ENCODE measurements around the gene MATN1. TPM values are rescaled to one million over a fixed set of nuclear protein-coding genes. Genes with fewer than 3 reads are reported as not detected.
A peak's percentile ranks its signal among the peaks of the same experiment; 100 is the strongest.

Gene MATN1
- total and polyA plus RNA-seq, 4 donors = 0.19 TPM; not detected in 3

- H3K27me3 ChIP-seq (ENCODE audit: control insufficient read depth in 4 of 4, insufficient read depth in 4 of 4, low read length in 3 of 4) = no peaks in the 10 kb centered on the region
- WGBS = 87% methylated on average over 9 of the region's 9 CpGs
- DNase-seq (ENCODE audit: low spot score) = no peak
- H3K27ac ChIP-seq (ENCODE audit: low read depth in 1 of 2, low read length in 2 of 2) = no peak overlapping the region
- H3K9me3 ChIP-seq (ENCODE audit: control insufficient read depth in 4 of 4, low read length in 3 of 4) = no peaks in the 10 kb centered on the region
- peaks cover 0 to 1% (median 0%) of the 10 kb centered on the region in 4 donors for H3K4me1 ChIP-seq (ENCODE audit: control insufficient read depth in 4 of 4, insufficient read depth in 4 of 4, low read length in 3 of 4)
- H3K9ac ChIP-seq (ENCODE audit: low read depth in 1 of 2, low read length in 2 of 2) = no peak overlapping the region
- TF ChIP-seq NR2F2 (IDR thresholded peaks at IDR 0.05) (no peak), GABPA (IDR thresholded peaks at IDR 0.05 in 1 of 2, conservative IDR thresholded peaks at IDR 0.05 in 1 of 2) (no peak)
- no peaks in the 10 kb centered on the region for H3K36me3 ChIP-seq (ENCODE audit: control insufficient read depth in 4 of 4, insufficient read depth in 3 of 4, low read depth in 1 of 4, low read length in 3 of 4)
- H3K4me3 ChIP-seq (ENCODE audit: low read depth in 1 of 3, low read length in 3 of 3) = no peak overlapping the region
These were observed 29.2 kb upstream of the MATN1 start for GRCh38 chr1:30752651-30752908.

- Histone ChIP-seq H3K9ac (ENCODE audit: low read depth in 1 of 2, low read length in 2 of 2) (no peak overlapping the region), H3K4me3 (ENCODE audit: low read depth in 1 of 3, low read length in 3 of 3) (no peak overlapping the region), H3K36me3 (ENCODE audit: control insufficient read depth in 4 of 4, insufficient read depth in 3 of 4, low read depth in 1 of 4, low read length in 3 of 4) (no peaks in the 10 kb centered on the region), H3K27me3 (ENCODE audit: control insufficient read depth in 4 of 4, insufficient read depth in 4 of 4, low read length in 3 of 4) (no peaks in the 10 kb centered on the region), H3K9me3 (ENCODE audit: control insufficient read depth in 4 of 4, low read length in 3 of 4) (no peaks in the 10 kb centered on the region), H3K27ac (ENCODE audit: low read depth in 1 of 2, low read length in 2 of 2) (no peak overlapping the region), H3K4me1 (ENCODE audit: control insufficient read depth in 4 of 4, insufficient read depth in 4 of 4, low read length in 3 of 4) (peaks cover 0 to 3% (median under 1%) of the 10 kb centered on the region in 4 donors)
- WGBS = 88% methylated on average over 8 of the region's 8 CpGs
- DNase-seq (ENCODE audit: low spot score) = no peak
- TF ChIP-seq RXRA (IDR thresholded peaks at IDR 0.05) = no peak
- TF ChIP-seq HNF4A (conservative IDR thresholded peaks at IDR 0.05) = no peak
- no peak for TF ChIP-seq CTCF (IDR thresholded peaks at IDR 0.05; ENCODE audit: low read depth, low read length, missing input control)
- TF ChIP-seq MAX (IDR thresholded peaks at IDR 0.05) = no peak
- TF ChIP-seq REST (IDR thresholded peaks at IDR 0.05) = no peak
- TF ChIP-seq NR2F2 (IDR thresholded peaks at IDR 0.05) = no peak
These were observed 28.7 kb upstream of the MATN1 start for GRCh38 chr1:30751830-30752650.

- no peak for DNase-seq (ENCODE audit: low spot score)
- Histone ChIP-seq H3K9me3 (ENCODE audit: control insufficient read depth in 4 of 4, low read length in 3 of 4) (no peaks in the 10 kb centered on the region), H3K4me1 (ENCODE audit: control insufficient read depth in 4 of 4, insufficient read depth in 4 of 4, low read length in 3 of 4) (peaks cover 0 to 8% (median 2%) of the 10 kb centered on the region in 4 donors), H3K9ac (ENCODE audit: low read depth in 1 of 2, low read length in 2 of 2) (no peak overlapping the region), H3K27me3 (ENCODE audit: control insufficient read depth in 4 of 4, insufficient read depth in 4 of 4, low read length in 3 of 4) (no peaks in the 10 kb centered on the region), H3K27ac (ENCODE audit: low read depth in 1 of 2, low read length in 2 of 2) (peak overlapping the region; percentile 9 to 50), H3K36me3 (ENCODE audit: control insufficient read depth in 4 of 4, insufficient read depth in 3 of 4, low read depth in 1 of 4, low read length in 3 of 4) (no peaks in the 10 kb centered on the region), H3K4me3 (ENCODE audit: low read depth in 1 of 3, low read length in 3 of 3) (no peak overlapping the region)
- WGBS = 81% methylated on average over 10 of the region's 10 CpGs
- TF ChIP-seq TAF1 (conservative IDR thresholded peaks at IDR 0.05) (no peak), SP1 (IDR thresholded peaks at IDR 0.05) (no peak)
These were observed 27.4 kb upstream of the MATN1 start for GRCh38 chr1:30750731-30751291.
